Head of caudate nucleus (tissue), 42 donors: ENCODE data around the gene YARS1.
A peak's percentile ranks its signal among the peaks of the same experiment; 100 is the strongest.
"Not testable (repeated sequence)": the region's sequence is repeated elsewhere in the genome, so short reads cannot be mapped to it uniquely, and the experiment has no call there.

Experiments used
- DNase-seq, 42 donors: peaks; one replicate each; pipeline versions ENCODE4 v3.0.0 to v3.0.0-alpha.2; 2020 to 2021; ENCODE audit warnings: mixed read lengths in 7 of 42
- intact Hi-C: fragments of 100-400 bp; cut with DNase I; formaldehyde crosslinking; loops from one replicate; pipeline ENCODE4 v1.15.0; 2022

YARS1 gene

GRCh38 chr1:32789356-32789755 is 27.8 kb downstream of the YARS1 start:
- DNase-seq, intact Hi-C loops: not testable (repeated sequence)

- intact Hi-C loops: no loop called here
- no peak for DNase-seq
Measured at GRCh38 chr1:32786856-32787255, 30.3 kb downstream of the YARS1 start.

- DNase-seq: no peak
- intact Hi-C loops: no loop called here
Measured at GRCh38 chr1:32784817-32785216, 32.3 kb downstream of the YARS1 start.

- intact Hi-C loops: no loop called here
- DNase-seq: no peak
Measured at GRCh38 chr1:32783851-32784250, 33.3 kb downstream of the YARS1 start.

GRCh38 chr1:32782086-32782485 is 35.1 kb downstream of the YARS1 start:
- intact Hi-C loops: no loop called here
- no peak for DNase-seq

- DNase-seq: peak in 1 of 42 donors; percentile 18
- intact Hi-C loops: no loop called here
Measured at GRCh38 chr1:32780628-32781234, 36.4 kb downstream of the YARS1 start.

GRCh38 chr1:32780005-32780404 is 37.2 kb downstream of the YARS1 start:
- DNase-seq: peak in 1 of 42 donors; percentile 8
- intact Hi-C loops: no loop called here

- intact Hi-C loops: no loop called here
- peak in 1 of 42 donors; percentile 5 for DNase-seq
Measured at GRCh38 chr1:32779242-32779641, 37.9 kb downstream of the YARS1 start.

- no peak for DNase-seq
- intact Hi-C loops: no loop called here
Measured at GRCh38 chr1:32775640-32776337, 41.4 kb downstream of the YARS1 start.

- intact Hi-C loops: no loop called here
- no peak for DNase-seq
Measured at GRCh38 chr1:32774950-32775634, 42.1 kb downstream of the YARS1 start.

- no peak for DNase-seq
- intact Hi-C loops: no loop called here
Measured at GRCh38 chr1:32774464-32774808, 42.7 kb downstream of the YARS1 start.

GRCh38 chr1:32773764-32774463 is 43.2 kb downstream of the YARS1 start:
- intact Hi-C loops: no loop called here
- DNase-seq: no peak

GRCh38 chr1:32773018-32773763 is 44.0 kb downstream of the YARS1 start:
- peak; percentile 59 to 91 (median 82) for DNase-seq
- intact Hi-C loops: no loop called here

- no peak for DNase-seq
- intact Hi-C loops: no loop called here
Measured at GRCh38 chr1:32772281-32773017, 44.7 kb downstream of the YARS1 start.

- intact Hi-C loops: no loop called here
- DNase-seq: no peak
Measured at GRCh38 chr1:32771561-32772280, 45.4 kb downstream of the YARS1 start.

- intact Hi-C loops: no loop called here
- DNase-seq: no peak
Measured at GRCh38 chr1:32770741-32771548, 46.2 kb downstream of the YARS1 start.

GRCh38 chr1:32770221-32770731 is 46.9 kb downstream of the YARS1 start:
- intact Hi-C loops: no loop called here
- no peak for DNase-seq
